ENCODE results near the gene NAP1L4.

NAP1L4 gene

GRCh38 chr11:2968341-2968900, 23.7 kb downstream of the NAP1L4 start:
- TF ChIP-seq TAF1 (IDR thresholded peaks at IDR 0.05; ENCODE audit: low read depth) (no peak), CEBPB (IDR thresholded peaks at IDR 0.05) (no peak), EP300 (IDR thresholded peaks at IDR 0.05; ENCODE audit: borderline replicate concordance) (no peak), CREB1 (IDR thresholded peaks at IDR 0.05; ENCODE audit: low read depth) (no peak), EGR1 (IDR thresholded peaks at IDR 0.05) (no peak), MAX (IDR thresholded peaks at IDR 0.05) (no peak)

- TF ChIP-seq TCF12 (IDR thresholded peaks at IDR 0.05; ENCODE audit: low read depth) (no peak), TEAD4 (IDR thresholded peaks at IDR 0.05) (no peak), EGR1 (IDR thresholded peaks at IDR 0.05) (no peak), CREB1 (IDR thresholded peaks at IDR 0.05; ENCODE audit: low read depth) (no peak), REST (IDR thresholded peaks at IDR 0.05; ENCODE audit: low read depth) (no peak), NFIC (IDR thresholded peaks at IDR 0.05) (no peak), TAF1 (IDR thresholded peaks at IDR 0.05; ENCODE audit: low read depth) (no peak), USF1 (IDR thresholded peaks at IDR 0.05) (no peak), YY1 (IDR thresholded peaks at IDR 0.05; ENCODE audit: low read depth) (no peak)
Observed at GRCh38 chr11:2964782-2965181, 27.3 kb downstream of the NAP1L4 start.

GRCh38 chr11:2963761-2964160, 28.4 kb downstream of the NAP1L4 start:
- TF ChIP-seq EP300 (IDR thresholded peaks at IDR 0.05; ENCODE audit: borderline replicate concordance), result no peak
- TF ChIP-seq MAX (IDR thresholded peaks at IDR 0.05), result no peak
- no peak for TF ChIP-seq CEBPB (IDR thresholded peaks at IDR 0.05)
- TF ChIP-seq TAF1 (IDR thresholded peaks at IDR 0.05; ENCODE audit: low read depth), result no peak
- no peak for TF ChIP-seq YY1 (IDR thresholded peaks at IDR 0.05; ENCODE audit: low read depth)
- no peak for TF ChIP-seq TCF12 (IDR thresholded peaks at IDR 0.05; ENCODE audit: low read depth)
- TF ChIP-seq TEAD4 (IDR thresholded peaks at IDR 0.05), result no peak
- no peak for TF ChIP-seq ZBTB7A (IDR thresholded peaks at IDR 0.05; ENCODE audit: low read depth)
- TF ChIP-seq NFIC (IDR thresholded peaks at IDR 0.05), result no peak
- TF ChIP-seq RAD21 (IDR thresholded peaks at IDR 0.05; ENCODE audit: low read depth), result no peak
- no peak for TF ChIP-seq EGR1 (IDR thresholded peaks at IDR 0.05)
- TF ChIP-seq REST (IDR thresholded peaks at IDR 0.05; ENCODE audit: low read depth), result no peak
- no peak for TF ChIP-seq CREB1 (IDR thresholded peaks at IDR 0.05; ENCODE audit: low read depth)
- no peak for TF ChIP-seq USF1 (IDR thresholded peaks at IDR 0.05)
- no peak for TF ChIP-seq FOXM1 (IDR thresholded peaks at IDR 0.05; ENCODE audit: borderline replicate concordance, low read depth)

- TF ChIP-seq FOXM1 (IDR thresholded peaks at IDR 0.05; ENCODE audit: borderline replicate concordance, low read depth), result no peak
- TF ChIP-seq YY1 (IDR thresholded peaks at IDR 0.05; ENCODE audit: low read depth), result no peak
- no peak for TF ChIP-seq EGR1 (IDR thresholded peaks at IDR 0.05)
- no peak for TF ChIP-seq TAF1 (IDR thresholded peaks at IDR 0.05; ENCODE audit: low read depth)
- no peak for TF ChIP-seq EP300 (IDR thresholded peaks at IDR 0.05; ENCODE audit: borderline replicate concordance)
- no peak for TF ChIP-seq TEAD4 (IDR thresholded peaks at IDR 0.05)
- TF ChIP-seq USF1 (IDR thresholded peaks at IDR 0.05), result no peak
- TF ChIP-seq CREB1 (IDR thresholded peaks at IDR 0.05; ENCODE audit: low read depth), result no peak
- no peak for TF ChIP-seq RAD21 (IDR thresholded peaks at IDR 0.05; ENCODE audit: low read depth)
- TF ChIP-seq REST (IDR thresholded peaks at IDR 0.05; ENCODE audit: low read depth), result no peak
- TF ChIP-seq MAX (IDR thresholded peaks at IDR 0.05), result no peak
- TF ChIP-seq ZBTB7A (IDR thresholded peaks at IDR 0.05; ENCODE audit: low read depth), result no peak
Observed at GRCh38 chr11:2963112-2963754, 28.9 kb downstream of the NAP1L4 start.

All from Ishikawa (cell line).